CD4-positive, alpha-beta T cell treated with Interleukin-4 for 4 hours (primary cell): ENCODE data around the gene IVD.

ENCODE experiments used
- DNase-seq: peaks from one replicate; pipeline ENCODE4 v3.0.0-alpha.2; 2020

IVD gene

GRCh38 chr15:40379374-40379773 is 26.2 kb upstream of the IVD start:
- no peak for DNase-seq

- DNase-seq = no peak
Measured at GRCh38 chr15:40379853-40380252, 25.7 kb upstream of the IVD start.

- no peak for DNase-seq
Measured at GRCh38 chr15:40380636-40381035, 25.0 kb upstream of the IVD start.

GRCh38 chr15:40381818-40382529 is 23.6 kb upstream of the IVD start:
- DNase-seq = no peak

- DNase-seq = peak; percentile 93
Measured at GRCh38 chr15:40382580-40383456, 22.8 kb upstream of the IVD start, which contains the start of gene KNSTRN. KNSTRN (plus strand) TSS chr15:40382721; CDS start chr15:40382836, 115 bp downstream.

GRCh38 chr15:40386480-40386879 is 19.1 kb upstream of the IVD start:
- DNase-seq = no peak

- no peak for DNase-seq
Measured at GRCh38 chr15:40388941-40389823, 16.4 kb upstream of the IVD start.

GRCh38 chr15:40389824-40390595 is 15.6 kb upstream of the IVD start:
- no peak for DNase-seq

GRCh38 chr15:40392986-40393948 is 12.3 kb upstream of the IVD start:
- DNase-seq = no peak

GRCh38 chr15:40397688-40398412 is 7.7 kb upstream of the IVD start:
- no peak for DNase-seq

GRCh38 chr15:40398413-40398873 is 7.2 kb upstream of the IVD start:
- no peak for DNase-seq

- no peak for DNase-seq
Measured at GRCh38 chr15:40399370-40399769, 6.2 kb upstream of the IVD start.

- DNase-seq = no peak
Measured at GRCh38 chr15:40407330-40407990, 1.9 kb downstream of the IVD start.

- DNase-seq = no peak
Measured at GRCh38 chr15:40409366-40409765, 3.8 kb downstream of the IVD start.

- no peak for DNase-seq
Measured at GRCh38 chr15:40410476-40410875, 4.9 kb downstream of the IVD start.

GRCh38 chr15:40412095-40412759 is 6.6 kb downstream of the IVD start:
- no peak for DNase-seq

GRCh38 chr15:40413036-40413435 is 7.4 kb downstream of the IVD start:
- no peak for DNase-seq

- DNase-seq = no peak
Measured at GRCh38 chr15:40414816-40415215, 9.2 kb downstream of the IVD start.

- no peak for DNase-seq
Measured at GRCh38 chr15:40415226-40415625, 9.6 kb downstream of the IVD start.
